ENCODE data around the gene YWHAQ. TPM values are rescaled to one million over a fixed set of nuclear protein-coding genes. Genes with fewer than 3 reads are reported as not detected.

Gene YWHAQ
- total and polyA plus RNA-seq, 9 of the 15 experiments (the other 6 are each of a cell fraction or from before 2014, with no cell fraction given), result 63.1 to 359 (median 203) TPM

DNA sequence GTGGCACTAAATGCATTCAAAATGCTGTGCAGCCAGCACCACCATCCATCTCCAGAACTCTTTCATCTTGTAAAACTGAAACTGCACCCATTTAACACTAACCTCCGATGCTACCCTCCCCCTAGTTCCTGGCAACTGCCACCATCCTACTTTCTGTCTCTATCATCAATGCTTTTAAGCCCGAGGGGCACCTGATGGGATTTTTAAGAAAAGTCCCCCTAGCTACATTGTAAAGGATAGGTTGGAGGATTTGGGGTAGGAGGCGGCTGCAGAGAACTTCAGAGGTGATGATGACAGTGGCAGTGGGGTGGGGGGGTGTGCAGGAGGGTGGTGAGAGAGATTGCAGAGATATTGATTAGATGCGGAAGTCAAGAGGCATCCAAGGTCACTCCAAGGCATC lies 10.8 kb upstream of the YWHAQ start (continued):
- TF ChIP-seq, protein P1, sequence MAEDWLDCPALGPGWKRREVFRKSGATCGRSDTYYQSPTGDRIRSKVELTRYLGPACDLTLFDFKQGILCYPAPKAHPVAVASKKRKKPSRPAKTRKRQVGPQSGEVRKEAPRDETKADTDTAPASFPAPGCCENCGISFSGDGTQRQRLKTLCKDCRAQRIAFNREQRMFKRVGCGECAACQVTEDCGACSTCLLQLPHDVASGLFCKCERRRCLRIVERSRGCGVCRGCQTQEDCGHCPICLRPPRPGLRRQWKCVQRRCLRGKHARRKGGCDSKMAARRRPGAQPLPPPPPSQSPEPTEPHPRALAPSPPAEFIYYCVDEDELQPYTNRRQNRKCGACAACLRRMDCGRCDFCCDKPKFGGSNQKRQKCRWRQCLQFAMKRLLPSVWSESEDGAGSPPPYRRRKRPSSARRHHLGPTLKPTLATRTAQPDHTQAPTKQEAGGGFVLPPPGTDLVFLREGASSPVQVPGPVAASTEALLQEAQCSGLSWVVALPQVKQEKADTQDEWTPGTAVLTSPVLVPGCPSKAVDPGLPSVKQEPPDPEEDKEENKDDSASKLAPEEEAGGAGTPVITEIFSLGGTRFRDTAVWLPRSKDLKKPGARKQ (CRISPR knock-in tag; IDR thresholded peaks at IDR 0.05), result no peak
- TF ChIP-seq GTF2E2 (tag; IDR thresholded peaks at IDR 0.05) (no peak), NR2F6 (CRISPR knock-in tag; IDR thresholded peaks at IDR 0.05) (no peak), HIVEP1 (CRISPR knock-in tag; IDR thresholded peaks at IDR 0.05) (no peak)
- TF ChIP-seq, protein P2, sequence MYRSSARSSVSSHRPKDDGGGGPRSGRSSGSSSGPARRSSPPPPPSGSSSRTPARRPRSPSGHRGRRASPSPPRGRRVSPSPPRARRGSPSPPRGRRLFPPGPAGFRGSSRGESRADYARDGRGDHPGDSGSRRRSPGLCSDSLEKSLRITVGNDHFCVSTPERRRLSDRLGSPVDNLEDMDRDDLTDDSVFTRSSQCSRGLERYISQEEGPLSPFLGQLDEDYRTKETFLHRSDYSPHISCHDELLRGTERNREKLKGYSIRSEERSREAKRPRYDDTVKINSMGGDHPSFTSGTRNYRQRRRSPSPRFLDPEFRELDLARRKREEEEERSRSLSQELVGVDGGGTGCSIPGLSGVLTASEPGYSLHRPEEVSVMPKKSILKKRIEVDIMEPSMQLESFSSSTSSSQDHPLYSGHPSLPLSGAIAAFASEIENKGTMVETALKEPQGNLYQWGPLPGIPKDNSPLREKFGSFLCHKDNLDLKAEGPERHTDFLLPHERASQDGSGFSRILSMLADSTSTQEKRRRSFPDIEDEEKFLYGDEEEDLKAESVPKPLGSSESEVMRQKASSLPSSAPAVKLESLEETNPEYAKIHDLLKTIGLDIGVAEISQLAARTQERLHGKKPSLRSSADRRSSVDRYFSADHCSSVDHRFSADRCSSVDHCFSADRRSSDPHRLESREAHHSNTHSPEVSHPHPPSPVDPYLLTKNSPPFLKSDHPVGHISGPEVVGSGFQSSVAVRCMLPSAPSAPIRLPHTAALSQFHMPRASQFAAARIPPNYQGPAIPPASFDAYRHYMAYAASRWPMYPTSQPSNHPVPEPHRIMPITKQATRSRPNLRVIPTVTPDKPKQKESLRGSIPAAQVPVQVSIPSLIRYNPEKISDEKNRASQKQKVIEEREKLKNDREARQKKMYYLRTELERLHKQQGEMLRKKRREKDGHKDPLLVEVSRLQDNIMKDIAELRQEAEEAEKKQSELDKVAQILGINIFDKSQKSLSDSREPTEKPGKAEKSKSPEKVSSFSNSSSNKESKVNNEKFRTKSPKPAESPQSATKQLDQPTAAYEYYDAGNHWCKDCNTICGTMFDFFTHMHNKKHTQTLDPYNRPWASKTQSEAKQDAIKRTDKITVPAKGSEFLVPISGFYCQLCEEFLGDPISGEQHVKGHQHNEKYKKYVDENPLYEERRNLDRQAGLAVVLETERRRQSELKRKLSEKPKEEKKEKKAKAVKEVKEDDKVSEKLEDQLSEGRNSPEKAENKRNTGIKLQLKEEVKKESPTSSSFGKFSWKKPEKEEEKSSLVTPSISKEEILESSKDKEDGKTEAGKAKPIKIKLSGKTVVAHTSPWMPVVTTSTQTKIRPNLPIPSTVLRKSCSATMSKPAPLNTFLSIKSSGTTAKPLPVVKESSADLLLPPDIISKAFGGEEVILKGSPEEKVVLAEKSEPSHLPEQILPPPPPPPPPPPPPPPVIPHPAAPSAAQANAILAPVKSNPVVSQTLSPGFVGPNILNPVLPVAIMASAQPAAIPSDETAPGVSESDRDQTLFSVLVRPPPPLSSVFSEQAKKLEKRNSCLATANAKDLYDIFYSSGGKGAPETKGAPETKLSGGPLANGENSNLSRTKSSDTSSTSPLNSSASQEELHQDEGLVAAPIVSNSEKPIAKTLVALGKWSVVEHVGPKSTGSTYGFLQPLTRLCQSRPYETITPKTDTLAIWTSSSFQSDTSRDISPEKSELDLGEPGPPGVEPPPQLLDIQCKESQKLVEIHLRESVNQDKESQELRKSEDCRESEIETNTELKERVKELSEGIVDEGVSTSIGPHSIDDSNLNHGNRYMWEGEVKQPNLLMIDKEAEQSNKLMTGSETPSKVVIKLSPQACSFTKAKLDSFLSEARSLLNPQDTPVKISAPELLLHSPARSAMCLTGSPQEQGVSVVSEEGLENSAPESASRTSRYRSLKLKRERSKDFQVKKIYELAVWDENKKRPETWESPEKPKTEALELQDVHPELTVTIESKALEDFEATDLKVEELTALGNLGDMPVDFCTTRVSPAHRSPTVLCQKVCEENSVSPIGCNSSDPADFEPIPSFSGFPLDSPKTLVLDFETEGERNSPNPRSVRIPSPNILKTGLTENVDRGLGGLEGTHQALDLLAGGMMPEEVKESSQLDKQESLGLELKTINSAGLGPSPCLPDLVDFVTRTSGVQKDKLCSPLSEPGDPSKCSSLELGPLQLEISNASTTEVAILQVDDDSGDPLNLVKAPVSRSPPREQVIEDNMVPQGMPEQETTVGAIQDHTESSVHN (IDR thresholded peaks at IDR 0.05; ENCODE audit: borderline replicate concordance in 1 of 2, low read depth in 1 of 2), result no peak

All from K562 (cell line).